Medulla oblongata (tissue), 1 donor: ENCODE measurements around the gene NCAPH2.

Experiments
- DNase-seq: peaks from one replicate; pipeline ENCODE4 v3.0.0-alpha.2; 2015; ENCODE audit errors: extremely low spot score

Gene NCAPH2

GRCh38 chr22:50546326-50547262 is 38.6 kb downstream of the NCAPH2 start:
- no peak for DNase-seq

- DNase-seq = no peak
Measured at GRCh38 chr22:50547263-50547985, 39.4 kb downstream of the NCAPH2 start.

- no peak for DNase-seq
Measured at GRCh38 chr22:50548040-50548920, 40.3 kb downstream of the NCAPH2 start.

GRCh38 chr22:50548921-50549790 is 41.1 kb downstream of the NCAPH2 start:
- no peak for DNase-seq

GRCh38 chr22:50550395-50550794 is 42.4 kb downstream of the NCAPH2 start:
- no peak for DNase-seq

GRCh38 chr22:50551160-50551752 is 43.2 kb downstream of the NCAPH2 start:
- DNase-seq = no peak

GRCh38 chr22:50553310-50553709 is 45.3 kb downstream of the NCAPH2 start:
- no peak for DNase-seq

GRCh38 chr22:50556703-50557102 is 48.7 kb downstream of the NCAPH2 start:
- DNase-seq = no peak

GRCh38 chr22:50560034-50560433 is 52.0 kb downstream of the NCAPH2 start:
- no peak for DNase-seq

- no peak for DNase-seq
Measured at GRCh38 chr22:50561401-50562358, 53.7 kb downstream of the NCAPH2 start.

GRCh38 chr22:50562523-50563412 is 54.7 kb downstream of the NCAPH2 start, which contains the start of gene SYCE3:
Gene SYCE3, minus strand, starts transcription at chr22:50562919. Its CDS starts 6,514 bp downstream, at chr22:50556405.
- DNase-seq = peak; percentile 98

GRCh38 chr22:50563413-50564160 is 55.6 kb downstream of the NCAPH2 start:
- DNase-seq = peak; percentile 32

- no peak for DNase-seq
Measured at GRCh38 chr22:50564289-50564688, 56.3 kb downstream of the NCAPH2 start.

GRCh38 chr22:50567721-50568252 is 59.8 kb downstream of the NCAPH2 start:
- no peak for DNase-seq

- DNase-seq = no peak
Measured at GRCh38 chr22:50568626-50569025, 60.6 kb downstream of the NCAPH2 start.

GRCh38 chr22:50569041-50569459 is 61.0 kb downstream of the NCAPH2 start:
- no peak for DNase-seq

- no peak for DNase-seq
Measured at GRCh38 chr22:50569896-50570535, 62.0 kb downstream of the NCAPH2 start.
